Smooth muscle cell (in vitro differentiated cells): ENCODE data around the gene TYK2. TPM values are rescaled to one million over a fixed set of nuclear protein-coding genes. Genes with fewer than 3 reads are reported as not detected.
"Not testable (repeated sequence)": the region's sequence is repeated elsewhere in the genome, so short reads cannot be mapped to it uniquely, and the experiment has no call there.

ENCODE experiments used
- DNase-seq: peaks from one replicate; lab custom pipeline; 2025; ENCODE audit not compliant: unreplicated experiment; lab: John Stamatoyannopoulos, UW
- H2AFZ ChIP-seq: fragments of 200-600 bp; sonication (generic); 2 replicates; pipeline ENCODE4 v1.6.0; 2016; ENCODE audit warnings: antibody characterized with exemption, low read depth, mild to moderate bottlenecking
- H3F3A ChIP-seq: fragments of 200-600 bp; sonication (generic); 2 replicates; pipeline ENCODE4 v1.6.0; 2017; ENCODE audit warnings: antibody characterized with exemption, low read depth
- H3K27ac ChIP-seq: fragments of 200-600 bp; sonication (generic); 2 replicates; pipeline ENCODE4 v1.5.1; 2016; ENCODE audit warnings: low read depth, mild to moderate bottlenecking
- H3K27me3 ChIP-seq: fragments of 200-600 bp; sonication (generic); 2 replicates; pipeline ENCODE4 v1.6.1; 2016; ENCODE audit warnings: low read depth, mild to moderate bottlenecking
- H3K36me3 ChIP-seq: fragments of 200-600 bp; sonication (generic); 2 replicates; pipeline ENCODE4 v1.5.1; 2016; ENCODE audit warnings: low read depth
- H3K4me1 ChIP-seq: fragments of 200-600 bp; sonication (generic); 2 replicates; pipeline ENCODE4 v1.5.1; 2016; ENCODE audit warnings: low read depth
- H3K4me2 ChIP-seq: fragments of 200-600 bp; sonication (generic); 2 replicates; pipeline ENCODE4 v1.6.0; 2016; ENCODE audit warnings: mild to moderate bottlenecking
- H3K4me3 ChIP-seq: fragments of 200-600 bp; sonication (generic); 2 replicates; pipeline ENCODE4 v1.5.1; 2016; ENCODE audit warnings: mild to moderate bottlenecking
- H3K79me2 ChIP-seq: fragments of 200-600 bp; sonication (generic); 2 replicates; pipeline ENCODE4 v1.6.0; 2016; ENCODE audit warnings: low read depth, mild to moderate bottlenecking
- H3K9ac ChIP-seq: fragments of 200-600 bp; sonication (generic); 2 replicates; pipeline ENCODE4 v1.6.0; 2016; ENCODE audit warnings: low read depth
- H3K9me3 ChIP-seq: fragments of 200-600 bp; sonication (generic); replicated peaks from 2 replicates; pipeline ENCODE4 v1.5.1; 2016; ENCODE audit warnings: low read depth
- H4K20me1 ChIP-seq: fragments of 200-600 bp; sonication (generic); 2 replicates; pipeline ENCODE4 v1.6.0; 2016; ENCODE audit warnings: low read depth
- WGBS: methylation state at CpG from one replicate; pipeline ENCODE4 v1.1.7; 2016; ENCODE audit warnings: low lambda C conversion rate; 5-methylcytosine and 5-hydroxymethylcytosine counted together
- polyA plus RNA-seq: library from polyadenylated mRNA; unstranded; fragments of >200 nt; fragmentation: Nextera tagmentation; extraction: Ambion mirVana; gene quantifications from 2 replicates; pipeline ENCODE4 v1.2.1, GENCODE V29; 2016
- total RNA-seq: library from RNA; depleted of rRNA; stranded (reverse); fragments of >200 nt; gene quantifications from 2 replicates; pipeline ENCODE4 v1.2.3, GENCODE V29; 2014
- TF ChIP-seq, protein P1 (sequence below): fragments of 200-600 bp; sonication (generic); IDR thresholded peaks from 2 replicates; pipeline ENCODE4 v1.5.1; 2017; ENCODE audit warnings: borderline replicate concordance, mild to moderate bottlenecking, antibody characterized with exemption; ENCODE audit not compliant: insufficient read depth, poor library complexity, severe bottlenecking

Gene TYK2
- total and polyA plus RNA-seq, 2 experiments from 2014 or later = 53.1 to 98.4 TPM

DNA sequence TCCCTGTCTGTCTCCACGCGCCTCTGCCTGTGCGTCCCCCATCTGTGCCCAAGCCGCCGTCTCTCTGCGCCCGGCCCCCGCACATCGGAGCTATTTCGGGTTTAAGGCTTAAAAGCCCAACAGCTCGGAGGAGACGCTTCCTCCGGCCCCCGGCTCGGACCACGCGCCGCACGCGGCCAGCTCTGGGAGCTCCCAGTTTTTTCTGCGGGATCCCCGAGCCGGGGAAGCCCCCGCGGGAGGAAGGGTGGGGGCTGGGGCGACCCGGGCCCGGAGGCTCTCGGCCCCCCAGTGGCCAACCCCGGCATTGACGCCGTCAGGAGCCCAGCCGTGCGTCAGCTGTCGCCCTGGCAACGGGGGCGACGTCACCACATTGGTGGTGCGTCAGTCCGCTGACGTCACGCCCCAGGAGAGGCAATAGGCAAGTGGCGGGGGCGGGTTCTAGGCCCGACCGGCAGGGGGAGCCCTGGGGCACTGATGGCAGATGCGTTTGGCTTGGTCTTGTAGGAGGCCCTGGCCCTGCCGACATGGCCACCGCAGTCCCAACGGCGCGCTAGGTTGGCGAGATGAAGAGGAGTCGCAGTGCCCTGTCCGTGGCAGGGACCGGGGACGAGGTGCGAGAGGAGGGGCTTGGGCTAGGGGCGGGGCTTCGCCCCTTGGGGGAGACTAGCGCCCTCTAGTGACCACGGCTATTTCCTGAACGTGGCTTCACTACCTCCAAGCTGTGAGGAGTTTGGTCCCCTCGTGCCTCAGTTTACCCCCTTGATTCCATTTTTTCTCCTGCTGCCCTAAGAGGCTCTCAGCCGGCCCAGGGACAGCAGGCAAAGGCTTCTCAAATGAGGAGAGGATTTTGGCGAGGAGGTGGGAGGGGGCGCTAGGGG, 36.2 kb upstream of the TYK2 start:
- Histone ChIP-seq H3K4me3 (peak overlapping the region; percentile 58), H3K27me3 (peaks cover 47% of the 10 kb centered on the region), H2AFZ (peak overlapping the region; percentile 97), H3K9me3 (no peaks in the 10 kb centered on the region), H3K9ac (peak overlapping the region; percentile 61), H3K4me1 (peaks cover 14% of the 10 kb centered on the region), H3K4me2 (peak overlapping the region; percentile 87), H4K20me1 (no peaks in the 10 kb centered on the region), H3K36me3 (no peaks in the 10 kb centered on the region), H3K27ac (no peak overlapping the region), H3F3A (peaks cover 4% of the 10 kb centered on the region), H3K79me2 (no peaks in the 10 kb centered on the region)
- DNase-seq = peak; percentile 78
- TF ChIP-seq, protein P1, sequence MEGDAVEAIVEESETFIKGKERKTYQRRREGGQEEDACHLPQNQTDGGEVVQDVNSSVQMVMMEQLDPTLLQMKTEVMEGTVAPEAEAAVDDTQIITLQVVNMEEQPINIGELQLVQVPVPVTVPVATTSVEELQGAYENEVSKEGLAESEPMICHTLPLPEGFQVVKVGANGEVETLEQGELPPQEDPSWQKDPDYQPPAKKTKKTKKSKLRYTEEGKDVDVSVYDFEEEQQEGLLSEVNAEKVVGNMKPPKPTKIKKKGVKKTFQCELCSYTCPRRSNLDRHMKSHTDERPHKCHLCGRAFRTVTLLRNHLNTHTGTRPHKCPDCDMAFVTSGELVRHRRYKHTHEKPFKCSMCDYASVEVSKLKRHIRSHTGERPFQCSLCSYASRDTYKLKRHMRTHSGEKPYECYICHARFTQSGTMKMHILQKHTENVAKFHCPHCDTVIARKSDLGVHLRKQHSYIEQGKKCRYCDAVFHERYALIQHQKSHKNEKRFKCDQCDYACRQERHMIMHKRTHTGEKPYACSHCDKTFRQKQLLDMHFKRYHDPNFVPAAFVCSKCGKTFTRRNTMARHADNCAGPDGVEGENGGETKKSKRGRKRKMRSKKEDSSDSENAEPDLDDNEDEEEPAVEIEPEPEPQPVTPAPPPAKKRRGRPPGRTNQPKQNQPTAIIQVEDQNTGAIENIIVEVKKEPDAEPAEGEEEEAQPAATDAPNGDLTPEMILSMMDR = peak; percentile 86
- 6% methylated on average over 58 of the region's 67 CpGs for WGBS

DNA sequence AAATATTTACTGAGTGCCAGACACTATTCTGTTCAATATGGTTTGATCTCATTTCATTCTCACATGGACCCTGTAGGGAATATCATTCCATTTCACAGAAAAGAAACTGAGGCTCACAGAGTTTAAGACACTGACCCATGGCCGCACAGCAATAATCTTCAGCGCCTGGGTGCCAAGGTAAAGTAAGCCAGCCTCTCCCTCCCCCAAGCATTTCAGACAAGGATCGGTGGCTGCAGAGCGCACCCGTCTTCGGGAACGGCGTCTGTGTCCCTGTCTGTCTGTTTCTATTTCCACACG, 35.7 kb upstream of the TYK2 start:
- Histone ChIP-seq H3K27me3 (peaks cover 41% of the 10 kb centered on the region), H3K4me3 (peak overlapping the region; percentile 58), H3K9ac (peak overlapping the region; percentile 61), H2AFZ (peak overlapping the region; percentile 97), H3K36me3 (no peaks in the 10 kb centered on the region), H4K20me1 (no peaks in the 10 kb centered on the region), H3K79me2 (no peaks in the 10 kb centered on the region), H3K27ac (no peak overlapping the region), H3K4me2 (peak overlapping the region; percentile 87), H3K4me1 (peaks cover 14% of the 10 kb centered on the region), H3K9me3 (no peaks in the 10 kb centered on the region), H3F3A (peaks cover 4% of the 10 kb centered on the region)
- TF ChIP-seq, protein P1 = no peak
- WGBS = 10% methylated on average over 9 of the region's 9 CpGs
- no peak for DNase-seq

DNA sequence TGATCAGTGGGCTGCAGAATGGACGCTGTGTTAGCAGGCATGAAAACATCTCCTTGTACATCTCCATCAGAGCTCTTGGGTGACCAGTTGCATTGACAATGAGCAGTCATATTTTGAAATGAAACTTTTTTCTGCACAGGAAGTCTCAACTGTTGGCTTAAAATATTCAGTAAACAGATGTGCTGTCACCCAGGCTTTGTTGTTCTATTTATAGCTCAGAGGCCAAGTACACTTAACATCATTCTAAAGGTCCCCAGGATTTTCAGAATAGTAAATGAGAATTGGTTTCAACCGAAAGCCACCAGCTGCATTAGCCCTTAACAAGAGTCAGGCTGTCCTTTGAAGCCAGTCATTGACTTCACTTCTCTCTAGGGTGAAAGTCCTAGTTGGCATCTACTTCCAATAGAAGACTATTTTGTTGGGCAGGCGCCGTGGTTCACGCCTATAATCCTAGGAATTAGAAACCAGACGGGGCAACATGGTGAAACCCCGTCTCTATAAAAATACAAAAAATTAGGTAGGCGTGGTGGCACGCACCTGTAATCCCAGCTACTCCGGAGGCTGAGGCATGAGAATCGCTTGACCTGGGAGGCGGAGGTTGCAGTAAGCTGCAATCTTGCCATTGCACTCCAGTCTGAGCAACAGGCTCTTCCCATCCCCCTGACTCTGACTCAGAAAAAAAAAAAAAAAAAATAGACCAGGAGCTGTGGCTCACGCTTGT, 32.0 kb upstream of the TYK2 start:
- H3K9ac ChIP-seq = no peak overlapping the region
- no peaks in the 10 kb centered on the region for H3K36me3 ChIP-seq
- no peaks in the 10 kb centered on the region for H3K9me3 ChIP-seq
- no peak overlapping the region for H3K4me2 ChIP-seq
- H2AFZ ChIP-seq = no peak overlapping the region
- no peaks in the 10 kb centered on the region for H3K79me2 ChIP-seq
- no peaks in the 10 kb centered on the region for H4K20me1 ChIP-seq
- peaks cover 8% of the 10 kb centered on the region for H3K27me3 ChIP-seq
- WGBS = 84% methylated on average over 13 of the region's 13 CpGs
- H3K4me3 ChIP-seq = no peak overlapping the region
- peaks cover 4% of the 10 kb centered on the region for H3F3A ChIP-seq
- DNase-seq = no peak
- TF ChIP-seq, protein P1 = no peak
- no peaks in the 10 kb centered on the region for H3K4me1 ChIP-seq
- H3K27ac ChIP-seq = no peak overlapping the region

DNA sequence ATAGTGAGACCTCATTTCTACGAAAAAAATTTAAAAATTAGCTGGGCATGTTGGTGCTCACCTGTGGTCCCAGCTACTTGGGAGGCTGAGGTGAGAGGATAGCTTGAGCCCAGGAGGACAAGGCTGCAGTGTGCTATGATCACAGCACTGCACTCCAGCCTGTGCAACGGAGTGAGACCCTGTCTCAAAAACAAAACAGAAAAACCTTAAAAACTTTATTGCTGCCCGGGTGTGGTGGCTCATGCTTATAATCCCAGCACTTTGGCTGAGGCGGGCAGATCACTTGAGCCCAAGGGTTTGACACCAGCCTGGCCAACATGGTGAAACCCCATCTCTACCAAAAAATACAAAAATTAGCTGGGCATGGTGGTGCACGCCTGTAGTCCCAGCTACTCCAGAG, 30.9 kb upstream of the TYK2 start:
- H3K27ac ChIP-seq, H3K79me2 ChIP-seq, H3K9ac ChIP-seq, H3K4me2 ChIP-seq, H4K20me1 ChIP-seq, DNase-seq, H3K4me3 ChIP-seq, H3K4me1 ChIP-seq, H3K9me3 ChIP-seq, H3F3A ChIP-seq, H3K36me3 ChIP-seq, H3K27me3 ChIP-seq, H2AFZ ChIP-seq: not testable (repeated sequence)
- WGBS = 92% methylated on average over 5 of the region's 5 CpGs
